ENCODE measurements around the gene OR2AP1.

GRCh38 chr12:55607821-55608594, 35.7 kb downstream of the OR2AP1 start:
- TF ChIP-seq CTCF (IDR thresholded peaks at IDR 0.05; ENCODE audit: extremely low read depth in 1 of 2, insufficient read depth in 1 of 2, low read depth in 1 of 2, low read length in 2 of 2) (no peak), POLR2A (IDR thresholded peaks at IDR 0.05; ENCODE audit: low read depth, low read length) (no peak), POLR2AphosphoS5 (IDR thresholded peaks at IDR 0.05; ENCODE audit: insufficient read depth, low read depth, low read length) (no peak)

All from endothelial cell of umbilical vein (primary cell).